HEK293 (cell line): ENCODE results near the gene NUSAP1.

Experiments used
- CTCF ChIA-PET: fragments of 350-600 bp; formaldehyde crosslinking; extraction: SDS; loops from one replicate; lab custom pipeline; 2021; ENCODE audit warnings: antibody characterized with exemption; lab: Yijun Ruan, JAX
- POLR2A ChIA-PET: fragments of 300-600 bp; formaldehyde crosslinking; extraction: SDS; loops from one replicate; lab custom pipeline; 2020; ENCODE audit warnings: antibody characterized with exemption, inconsistent platforms; lab: Yijun Ruan, JAX
- H3K27ac ChIP-seq: fragments of 200-500 bp; sonication (Bioruptor generic); 2 replicates; pipeline ENCODE4 v1.5.1; 2014; ENCODE audit warnings: low read depth, low read length, control low read depth, inconsistent platforms; ENCODE audit errors: extremely low read depth
- H3K36me3 ChIP-seq, 2 experiments: fragments of 200-500 bp in 1 of 2; sonication (Bioruptor generic) in 1 of 2; 1 replicate in 1 of 2; 2 replicates in 1 of 2; pipeline ENCODE4 v1.5.1; 2014 to 2017; ENCODE audit warnings: inconsistent platforms in 2 of 2, low read length in 2 of 2; ENCODE audit not compliant: control insufficient read depth in 2 of 2, insufficient read depth in 1 of 2
- H3K4me1 ChIP-seq: fragments of 200-500 bp; sonication (Bioruptor generic); 2 replicates; pipeline ENCODE4 v1.5.1; 2014; ENCODE audit warnings: mild to moderate bottlenecking, low read length, inconsistent platforms; ENCODE audit not compliant: control insufficient read depth, insufficient read depth
- H3K4me3 ChIP-seq: 2 replicates; pipeline ENCODE4 v1.5.1; 2011; ENCODE audit warnings: low read depth, mild to moderate bottlenecking, control low read depth, low read length, moderate library complexity
- H3K9me3 ChIP-seq: fragments of 200-500 bp; sonication (Bioruptor generic); 2 replicates; pipeline ENCODE4 v1.5.1; 2014; ENCODE audit warnings: low read depth, low read length, inconsistent platforms; ENCODE audit not compliant: control insufficient read depth, insufficient read depth
- FEZF1 ChIP-seq: fragments of 450-650 bp; formaldehyde crosslinking; IDR thresholded peaks from 2 replicates; pipeline ENCODE4 v1.5.1; 2016; ENCODE audit warnings: missing biosample characterization, missing genetic modification characterization
- GLI2 ChIP-seq: fragments of 450-650 bp; formaldehyde crosslinking; IDR thresholded peaks from 2 replicates; pipeline ENCODE4; 2017; ENCODE audit warnings: missing biosample characterization, missing genetic modification characterization, low read depth, borderline replicate concordance
- KLF1 ChIP-seq: fragments of 450-650 bp; formaldehyde crosslinking; IDR thresholded peaks from 2 replicates; pipeline ENCODE4 v1.5.1; 2016; ENCODE audit warnings: missing biosample characterization, missing genetic modification characterization
- MYNN ChIP-seq: fragments of 450-650 bp; formaldehyde crosslinking; IDR thresholded peaks from 2 replicates; pipeline ENCODE4 v1.5.1; 2016; ENCODE audit warnings: missing biosample characterization, missing genetic modification characterization, borderline replicate concordance
- MZF1 ChIP-seq: fragments of 450-650 bp; formaldehyde crosslinking; IDR thresholded peaks from 2 replicates; pipeline ENCODE4 v1.5.1; 2017; ENCODE audit warnings: missing biosample characterization, missing genetic modification characterization, borderline replicate concordance
- PBX3 ChIP-seq: sonication (generic); formaldehyde crosslinking; IDR thresholded peaks from 2 replicates; pipeline ENCODE4 v1.8.1; 2022; ENCODE audit warnings: mild to moderate bottlenecking, moderate library complexity, missing genetic modification reagents
- SP2 ChIP-seq: fragments of 450-650 bp; formaldehyde crosslinking; IDR thresholded peaks from 2 replicates; pipeline ENCODE4 v1.5.1; 2016; ENCODE audit warnings: missing biosample characterization, missing genetic modification characterization
- SP3 ChIP-seq: fragments of 450-650 bp; formaldehyde crosslinking; IDR thresholded peaks from 2 replicates; pipeline ENCODE4 v1.5.1; 2016; ENCODE audit warnings: missing biosample characterization, missing genetic modification characterization
- SP7 ChIP-seq: fragments of 450-650 bp; formaldehyde crosslinking; IDR thresholded peaks from 2 replicates; pipeline ENCODE4 v1.5.1; 2016; ENCODE audit warnings: missing biosample characterization, missing genetic modification characterization
- ZBTB20 ChIP-seq: fragments of 450-650 bp; formaldehyde crosslinking; IDR thresholded peaks from 2 replicates; pipeline ENCODE4 v1.5.1; 2016; ENCODE audit warnings: missing biosample characterization, missing genetic modification characterization
- ZBTB21 ChIP-seq: fragments of 450-650 bp; formaldehyde crosslinking; IDR thresholded peaks from 2 replicates; pipeline ENCODE4 v1.5.1; 2017; ENCODE audit warnings: missing biosample characterization, missing genetic modification characterization
- ZBTB6 ChIP-seq: fragments of 450-650 bp; formaldehyde crosslinking; IDR thresholded peaks from 2 replicates; pipeline ENCODE4 v1.5.1; 2017; ENCODE audit warnings: missing biosample characterization, missing genetic modification characterization
- ZBTB7A ChIP-seq: fragments of 450-650 bp; formaldehyde crosslinking; IDR thresholded peaks from 2 replicates; pipeline ENCODE4 v1.5.1; 2016; ENCODE audit warnings: low read depth, missing biosample characterization, missing genetic modification characterization
- ZBTB8A ChIP-seq: fragments of 450-650 bp; formaldehyde crosslinking; IDR thresholded peaks from 2 replicates; pipeline ENCODE4 v1.5.1; 2016; ENCODE audit warnings: missing biosample characterization, missing genetic modification characterization
- ZFHX2 ChIP-seq: fragments of 450-650 bp; formaldehyde crosslinking; conservative IDR thresholded peaks from 2 replicates; pipeline ENCODE4 v1.5.1; 2016; ENCODE audit warnings: missing biosample characterization, missing genetic modification characterization
- ZNF157 ChIP-seq: fragments of 450-650 bp; formaldehyde crosslinking; IDR thresholded peaks from 2 replicates; pipeline ENCODE4 v1.5.1; 2016; ENCODE audit warnings: missing biosample characterization, missing genetic modification characterization
- ZNF2 ChIP-seq: fragments of 450-650 bp; formaldehyde crosslinking; IDR thresholded peaks from 2 replicates; pipeline ENCODE4 v1.5.1; 2016; ENCODE audit warnings: missing biosample characterization, missing genetic modification characterization
- ZNF239 ChIP-seq: fragments of 450-650 bp; formaldehyde crosslinking; IDR thresholded peaks from 2 replicates; pipeline ENCODE4 v1.5.1; 2016; ENCODE audit warnings: missing biosample characterization, missing genetic modification characterization
- ZNF302 ChIP-seq: fragments of 450-650 bp; formaldehyde crosslinking; IDR thresholded peaks from 2 replicates; pipeline ENCODE4 v1.5.1; 2016; ENCODE audit warnings: missing biosample characterization, missing genetic modification characterization, low read depth
- ZNF423 ChIP-seq: fragments of 450-650 bp; formaldehyde crosslinking; IDR thresholded peaks from 2 replicates; pipeline ENCODE4 v1.5.1; 2016; ENCODE audit warnings: missing biosample characterization, missing genetic modification characterization
- ZNF624 ChIP-seq: fragments of 450-650 bp; formaldehyde crosslinking; IDR thresholded peaks from 2 replicates; pipeline ENCODE4 v1.5.1; 2017; ENCODE audit warnings: missing biosample characterization, missing genetic modification characterization
- ZNF785 ChIP-seq: fragments of 450-650 bp; formaldehyde crosslinking; IDR thresholded peaks from 2 replicates; pipeline ENCODE4 v1.5.1; 2016; ENCODE audit warnings: missing biosample characterization, missing genetic modification characterization
- TF ChIP-seq, protein P1 (sequence below): fragments of 450-650 bp; formaldehyde crosslinking; IDR thresholded peaks from 2 replicates; pipeline ENCODE4 v1.5.1; 2017; ENCODE audit warnings: missing biosample characterization, mild to moderate bottlenecking, missing genetic modification characterization, moderate library complexity
- TF ChIP-seq, protein P2 (sequence below): fragments of 450-650 bp; formaldehyde crosslinking; IDR thresholded peaks from 2 replicates; pipeline ENCODE4 v1.5.1; 2016; ENCODE audit warnings: missing biosample characterization, missing genetic modification characterization

The NUSAP1 gene

DNA sequence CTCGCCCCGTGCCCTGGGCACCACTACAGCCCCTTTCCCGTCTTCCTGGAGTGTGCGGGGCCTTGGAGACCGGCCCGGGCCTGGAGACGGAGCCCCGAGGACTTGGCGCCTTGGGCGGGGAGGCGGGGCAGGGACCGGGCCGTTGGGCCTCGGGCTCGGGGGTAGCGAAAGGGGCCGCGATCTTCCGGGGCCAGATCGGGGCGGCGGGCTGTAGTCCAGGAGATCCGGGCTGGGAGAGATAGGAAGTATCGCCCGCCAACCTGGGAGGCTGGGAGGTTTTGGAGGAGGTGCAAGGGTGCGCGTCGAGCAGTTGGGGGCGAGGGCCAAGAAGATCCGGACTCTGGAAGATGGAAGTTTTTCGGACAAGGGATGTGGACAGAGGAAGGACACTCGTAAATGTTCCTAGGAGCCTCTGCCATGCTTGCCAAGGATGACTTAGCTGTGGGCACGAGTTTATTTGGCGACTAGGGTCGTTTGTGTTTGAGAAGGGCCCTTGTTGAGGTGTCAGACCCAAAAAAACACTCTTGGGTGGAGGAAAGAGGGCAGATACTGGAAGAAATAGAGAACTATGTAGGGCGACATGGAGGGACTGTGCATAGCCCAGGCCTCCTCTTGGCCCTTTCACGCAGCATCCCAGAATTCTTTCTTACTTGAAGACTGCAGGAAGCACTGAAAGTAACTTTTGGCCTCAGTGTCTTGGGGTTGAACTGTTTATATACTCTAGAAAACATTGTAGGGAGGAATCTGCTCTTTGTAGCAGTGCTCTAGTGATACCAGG, 84.9 kb downstream of the NUSAP1 start (continued):
- TF ChIP-seq ZBTB6 (no peak), ZBTB8A (peak; percentile 82), ZBTB20 (tag by site-specific recombination) (peak; percentile 88), ZNF624 (tag by site-specific recombination) (no peak)

GRCh38 chr15:41423979-41424659, 91.4 kb downstream of the NUSAP1 start:
- peaks cover 0 to 5% of the 10 kb centered on the region in 2 experiments; a peak in 2 of 3 replicates for H3K36me3 ChIP-seq
- CTCF ChIA-PET: no interaction called here
- no peak overlapping the region for H3K4me3 ChIP-seq
- H3K4me1 ChIP-seq: no peaks in the 10 kb centered on the region
- TF ChIP-seq ZNF239 (tag by site-specific recombination) (no peak), ZFHX2 (tag by site-specific recombination) (no peak), MYNN (tag by site-specific recombination) (no peak), MZF1 (no peak), ZNF423 (tag by site-specific recombination) (no peak), ZNF302 (tag by site-specific recombination) (no peak), ZNF785 (no peak), SP2 (tag by site-specific recombination) (no peak), KLF1 (tag by site-specific recombination) (no peak), ZBTB7A (tag by site-specific recombination) (no peak), ZNF157 (tag by site-specific recombination) (no peak), GLI2 (tag by site-specific recombination) (no peak), ZBTB21 (tag by site-specific recombination) (no peak), FEZF1 (tag by site-specific recombination) (no peak), SP7 (tag by site-specific recombination) (no peak), SP3 (tag by site-specific recombination) (no peak), ZNF2 (tag by site-specific recombination) (no peak), PBX3 (CRISPR knock-in tag) (no peak)
- TF ChIP-seq, protein P1, sequence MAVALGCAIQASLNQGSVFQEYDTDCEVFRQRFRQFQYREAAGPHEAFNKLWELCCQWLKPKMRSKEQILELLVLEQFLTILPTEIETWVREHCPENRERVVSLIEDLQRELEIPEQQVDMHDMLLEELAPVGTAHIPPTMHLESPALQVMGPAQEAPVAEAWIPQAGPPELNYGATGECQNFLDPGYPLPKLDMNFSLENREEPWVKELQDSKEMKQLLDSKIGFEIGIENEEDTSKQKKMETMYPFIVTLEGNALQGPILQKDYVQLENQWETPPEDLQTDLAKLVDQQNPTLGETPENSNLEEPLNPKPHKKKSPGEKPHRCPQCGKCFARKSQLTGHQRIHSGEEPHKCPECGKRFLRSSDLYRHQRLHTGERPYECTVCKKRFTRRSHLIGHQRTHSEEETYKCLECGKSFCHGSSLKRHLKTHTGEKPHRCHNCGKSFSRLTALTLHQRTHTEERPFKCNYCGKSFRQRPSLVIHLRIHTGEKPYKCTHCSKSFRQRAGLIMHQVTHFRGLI (tag by site-specific recombination): no peak
- TF ChIP-seq, protein P2, sequence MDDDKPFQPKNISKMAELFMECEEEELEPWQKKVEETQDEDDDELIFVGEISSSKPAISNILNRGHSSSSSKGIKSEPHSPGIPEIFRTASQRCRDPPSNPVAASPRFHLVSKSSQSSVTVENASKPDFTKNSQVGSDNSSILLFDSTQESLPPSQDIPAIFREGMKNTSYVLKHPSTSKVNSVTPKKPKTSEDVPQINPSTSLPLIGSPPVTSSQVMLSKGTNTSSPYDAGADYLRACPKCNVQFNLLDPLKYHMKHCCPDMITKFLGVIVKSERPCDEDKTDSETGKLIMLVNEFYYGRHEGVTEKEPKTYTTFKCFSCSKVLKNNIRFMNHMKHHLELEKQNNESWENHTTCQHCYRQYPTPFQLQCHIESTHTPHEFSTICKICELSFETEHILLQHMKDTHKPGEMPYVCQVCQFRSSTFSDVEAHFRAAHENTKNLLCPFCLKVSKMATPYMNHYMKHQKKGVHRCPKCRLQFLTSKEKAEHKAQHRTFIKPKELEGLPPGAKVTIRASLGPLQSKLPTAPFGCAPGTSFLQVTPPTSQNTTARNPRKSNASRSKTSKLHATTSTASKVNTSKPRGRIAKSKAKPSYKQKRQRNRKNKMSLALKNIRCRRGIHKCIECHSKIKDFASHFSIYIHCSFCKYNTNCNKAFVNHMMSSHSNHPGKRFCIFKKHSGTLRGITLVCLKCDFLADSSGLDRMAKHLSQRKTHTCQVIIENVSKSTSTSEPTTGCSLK: no peak
- TF ChIP-seq, all 188 proteins: peak for 0
- POLR2A ChIA-PET: no interaction called here
- Histone ChIP-seq H3K27ac (no peak overlapping the region), H3K9me3 (no peaks in the 10 kb centered on the region)
